Right ventricle myocardium inferior (tissue), 1 donor: ENCODE results near the gene FSTL4. TPM values are rescaled to one million over a fixed set of nuclear protein-coding genes. Genes with fewer than 3 reads are reported as not detected.
"Not testable (repeated sequence)": the region's sequence is repeated elsewhere in the genome, so short reads cannot be mapped to it uniquely, and the experiment has no call there.

ENCODE experiments used
- ATAC-seq: fragments of 200-7000 bp; cut with Tn5 transposase; one replicate; pipeline ENCODE4 v1.9.1; 2020; ENCODE audit warnings: mild to moderate bottlenecking, moderate library complexity
- DNase-seq: peaks from one replicate; pipeline ENCODE4 v3.0.0; 2021; ENCODE audit errors: missing footprints
- intact Hi-C: fragments of 100-400 bp; cut with DNase I; formaldehyde crosslinking; loops from one replicate; pipeline ENCODE4 v1.11.0; 2022
- total RNA-seq: library from RNA; stranded (reverse); fragmentation: NEBNext Ultra II Directional; extraction: Animal tissue kit (Norgen Biotek cat#: 25700); gene quantifications from one replicate; pipeline ENCODE4 v1.2.1, GENCODE V29; 2021
- donor health status: DM: no; HTN: yes; CAD: no; lungs with severe emphysema.

Gene FSTL4
- total RNA-seq, 1 donor from 2014 or later = not detected

DNA sequence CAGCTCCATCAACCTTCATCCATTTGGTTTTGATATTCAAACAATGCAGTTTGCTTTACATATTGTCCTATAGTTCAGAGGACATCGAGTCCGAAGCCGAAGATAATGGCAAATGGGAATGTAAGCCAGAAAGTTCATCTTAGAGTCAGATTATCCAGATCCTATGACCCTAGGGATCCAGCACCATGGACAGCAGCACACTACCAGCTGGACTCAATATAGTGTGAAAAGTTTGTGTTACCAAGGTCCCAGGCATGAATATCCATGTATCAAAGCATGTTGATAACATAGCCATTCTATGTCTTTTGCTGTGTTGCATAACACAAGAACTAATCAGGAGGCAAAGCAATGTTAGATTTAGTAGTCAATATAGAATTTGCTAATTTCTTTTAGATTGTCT lies 46.3 kb downstream of the FSTL4 start:
- intact Hi-C loops = no loop called here
- no peak for DNase-seq
- ATAC-seq = no peak

DNA sequence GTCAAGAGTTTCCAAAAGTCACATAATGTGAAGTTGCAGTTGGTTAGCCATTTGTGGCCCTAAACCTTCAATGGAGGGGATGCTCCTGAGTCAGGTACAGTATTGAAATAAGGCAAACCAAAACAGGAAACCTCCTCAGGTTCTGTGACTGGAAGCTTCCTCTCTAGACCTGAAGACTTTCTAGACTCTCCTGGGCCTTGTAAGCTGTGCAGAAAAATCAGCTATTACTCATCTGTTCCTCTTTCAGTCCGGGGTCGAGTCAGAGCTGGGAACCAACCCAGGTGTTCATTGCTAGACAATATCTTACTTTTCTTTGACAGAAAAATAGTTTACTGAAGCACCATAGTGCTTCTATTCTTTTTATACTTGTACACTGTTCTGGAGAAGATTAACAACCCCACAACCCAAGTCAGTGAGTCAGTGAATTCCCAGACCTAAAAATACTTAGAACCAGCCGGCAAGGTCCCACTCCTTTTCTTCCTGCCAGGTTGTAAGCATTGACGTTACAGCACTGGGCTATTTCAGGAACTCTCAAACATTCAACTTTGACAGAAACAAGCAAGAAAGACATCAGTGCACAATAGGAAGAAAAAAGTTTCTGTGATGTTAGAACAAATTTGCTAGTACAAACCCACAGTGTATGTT lies 47.3 kb downstream of the FSTL4 start:
- ATAC-seq = no peak
- intact Hi-C loops = no loop called here
- no peak for DNase-seq

DNA sequence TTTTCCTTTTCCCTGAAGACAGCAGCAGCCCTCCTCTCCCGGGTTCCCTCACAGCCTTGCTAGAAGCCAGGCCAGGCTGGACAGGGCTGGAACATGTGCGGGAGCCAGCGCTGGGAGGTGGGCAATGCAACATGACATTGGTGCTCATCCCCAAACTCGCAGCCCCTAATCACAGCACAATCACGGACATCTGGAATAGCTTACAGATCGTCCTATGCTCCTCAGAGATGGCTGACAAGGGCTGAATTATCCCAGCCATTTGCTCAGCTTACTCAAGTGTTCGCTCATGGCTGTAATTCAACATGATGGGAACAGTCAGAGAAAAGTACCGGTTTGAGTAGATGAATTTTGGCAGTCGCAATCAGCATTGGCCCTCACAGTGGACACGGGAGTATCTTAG lies 49.8 kb downstream of the FSTL4 start:
- no peak for ATAC-seq
- DNase-seq = no peak
- intact Hi-C loops = no loop called here

DNA sequence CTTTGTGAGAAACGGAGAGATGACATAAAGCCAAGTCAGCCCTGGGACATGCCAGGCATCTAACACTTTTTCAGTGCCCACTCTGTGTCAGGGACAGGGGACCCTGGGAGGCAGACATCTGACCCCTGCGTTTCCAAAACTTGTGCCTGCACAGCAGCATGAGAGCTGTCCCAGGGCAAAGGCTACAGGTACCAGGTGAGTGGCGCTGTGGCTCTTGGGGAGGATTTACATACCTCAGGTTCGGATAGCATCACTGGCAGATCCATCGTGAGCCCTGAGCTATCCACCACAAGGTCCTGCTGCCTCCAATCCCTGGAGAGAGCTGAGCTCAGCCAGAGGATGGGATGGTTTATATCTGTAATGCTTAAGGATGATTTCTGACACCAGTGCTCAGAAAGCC lies 52.4 kb downstream of the FSTL4 start:
- no peak for DNase-seq
- intact Hi-C loops = loop anchor here (10.0 kb wide), 1 partner anchor 315 kb away; no protein-coding TSS in a partner anchor
- ATAC-seq = no peak

DNA sequence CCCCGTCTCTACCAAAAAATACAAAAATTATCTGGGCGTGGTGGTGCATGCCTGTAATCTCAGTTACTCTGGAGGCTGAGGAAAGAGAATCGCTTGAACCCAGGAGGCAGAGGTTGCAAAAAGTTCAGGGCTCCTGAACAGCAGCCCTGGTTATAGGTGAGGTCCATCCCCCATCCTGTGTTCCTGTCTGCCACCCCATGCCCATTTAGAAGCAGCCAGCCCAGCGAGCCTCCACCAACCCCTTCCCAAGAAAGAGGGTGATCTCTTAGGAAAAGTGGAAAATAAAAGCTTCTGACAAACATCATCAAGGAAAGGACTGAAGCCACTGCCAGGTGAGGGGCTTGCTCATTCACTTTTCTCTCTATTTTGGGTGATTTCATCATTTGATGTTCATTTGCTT lies 55.8 kb downstream of the FSTL4 start:
- intact Hi-C loops = loop anchor here (10.0 kb wide), 1 partner anchor 318 kb away; no protein-coding TSS in a partner anchor
- ATAC-seq = no peak
- DNase-seq = peak; percentile 66

DNA sequence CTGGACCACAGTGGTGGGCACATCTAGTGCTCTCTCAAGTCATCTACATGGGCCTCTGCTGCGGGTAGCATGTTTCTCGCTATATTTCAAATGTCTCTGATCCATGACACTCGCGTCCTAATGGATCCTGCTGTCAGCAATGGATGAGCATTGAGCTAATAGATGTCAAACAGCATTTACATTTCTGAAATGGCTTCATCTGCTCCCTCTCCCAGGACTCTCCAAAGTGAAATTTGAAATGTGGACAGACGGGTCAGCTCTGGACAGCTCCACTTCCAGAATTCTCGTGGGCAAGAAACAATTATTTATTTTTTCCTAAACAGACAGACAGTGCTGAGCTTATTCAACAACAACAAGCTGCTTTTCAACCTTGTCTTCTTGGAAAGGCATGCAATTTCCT lies 58.1 kb downstream of the FSTL4 start:
- ATAC-seq = no peak
- intact Hi-C loops = loop anchor here (10.0 kb wide), 1 partner anchor 321 kb away; no protein-coding TSS in a partner anchor
- no peak for DNase-seq

DNA sequence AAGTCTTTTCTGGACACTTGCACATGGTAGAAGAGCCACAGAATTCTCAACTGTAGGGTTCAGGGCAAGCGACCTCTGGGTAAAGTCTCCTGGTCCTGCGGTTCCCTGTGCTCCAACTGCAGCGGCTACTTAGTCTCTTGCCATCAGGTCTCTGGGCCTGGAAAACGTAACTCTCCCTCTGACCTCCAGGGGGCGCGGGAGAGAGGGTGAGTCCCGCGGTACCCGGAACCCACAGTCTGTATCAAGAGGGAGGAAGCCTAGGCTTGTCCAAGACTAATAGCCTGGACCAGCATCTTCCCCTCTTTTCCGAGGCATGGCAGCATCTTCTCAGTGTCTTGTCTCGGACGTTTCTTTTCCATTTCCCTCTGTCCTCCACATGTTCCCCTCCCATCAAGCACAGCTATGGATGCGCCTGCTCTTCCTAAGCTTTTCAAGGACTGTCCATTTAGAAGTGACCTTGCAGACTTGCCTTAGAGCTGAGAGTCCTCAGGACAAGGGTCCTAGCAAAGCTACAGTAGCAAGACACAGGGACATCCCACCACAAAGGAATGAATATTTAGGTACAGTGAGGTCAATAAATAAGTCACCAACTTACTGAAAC lies 59.3 kb downstream of the FSTL4 start:
- ATAC-seq = no peak
- DNase-seq = no peak
- intact Hi-C loops = loop anchor here (10.0 kb wide), 1 partner anchor 322 kb away; no protein-coding TSS in a partner anchor

DNA sequence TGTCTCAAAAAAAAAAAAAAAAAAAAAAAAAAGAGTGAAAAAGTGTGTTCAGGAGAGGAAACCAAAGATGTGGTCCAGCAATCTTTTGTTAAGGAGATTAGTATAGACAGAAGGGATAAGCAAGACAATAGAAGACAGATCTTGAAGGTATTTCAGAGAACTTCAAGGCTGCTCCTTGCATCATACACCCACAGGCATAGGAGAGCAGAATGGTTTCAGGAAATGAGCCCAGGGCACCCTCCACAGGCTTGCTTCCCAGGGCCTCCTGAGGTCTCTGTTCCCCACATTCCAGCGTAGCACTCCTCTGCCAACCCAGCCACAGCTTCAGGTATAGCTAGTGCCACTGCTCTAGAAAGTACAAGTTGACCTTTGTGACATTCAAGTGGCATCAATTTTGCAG lies 65.8 kb downstream of the FSTL4 start:
- no peak for DNase-seq
- intact Hi-C loops = no loop called here
- ATAC-seq = no peak

DNA sequence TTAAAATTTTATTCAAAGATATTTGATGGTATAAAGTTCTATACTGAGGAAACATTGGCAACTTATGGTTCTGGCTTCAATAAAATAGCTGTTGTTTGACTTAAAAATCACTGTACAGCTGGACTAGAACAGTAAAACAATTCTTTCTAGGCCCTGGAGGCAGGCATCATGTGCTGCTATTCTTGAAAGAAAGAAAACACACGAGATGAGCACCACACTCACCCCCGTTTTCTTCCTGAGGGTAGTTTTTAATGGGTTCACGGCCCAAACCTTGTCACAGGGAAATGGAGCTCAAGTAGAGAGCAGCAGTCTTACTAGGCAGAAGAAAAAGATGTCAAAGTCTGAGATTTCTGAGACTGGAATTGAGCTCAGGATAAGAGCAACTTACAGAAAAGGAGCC lies 68.0 kb downstream of the FSTL4 start:
- intact Hi-C loops = no loop called here
- ATAC-seq = no peak
- DNase-seq = no peak

DNA sequence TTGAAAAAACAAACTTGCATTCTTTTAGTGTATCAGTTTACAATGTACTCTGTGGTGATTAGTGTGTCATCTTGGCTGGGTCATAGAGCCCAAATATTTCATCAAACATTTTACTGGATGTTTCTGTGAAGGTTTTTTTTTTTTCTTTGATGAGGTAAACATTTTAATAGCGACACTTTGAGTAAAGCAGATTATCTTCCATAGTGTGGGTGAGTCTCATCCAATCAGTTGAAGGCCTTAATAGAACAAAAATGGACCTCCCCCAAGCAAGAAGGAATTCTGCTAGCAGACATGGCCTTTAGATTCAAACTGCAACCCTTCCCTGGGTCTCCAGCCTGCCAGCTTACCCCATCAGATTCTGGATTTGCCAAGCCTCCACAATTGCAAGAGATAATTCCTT lies 72.5 kb downstream of the FSTL4 start:
- DNase-seq (no peak), ATAC-seq (no peak)
- intact Hi-C loops = no loop called here

DNA sequence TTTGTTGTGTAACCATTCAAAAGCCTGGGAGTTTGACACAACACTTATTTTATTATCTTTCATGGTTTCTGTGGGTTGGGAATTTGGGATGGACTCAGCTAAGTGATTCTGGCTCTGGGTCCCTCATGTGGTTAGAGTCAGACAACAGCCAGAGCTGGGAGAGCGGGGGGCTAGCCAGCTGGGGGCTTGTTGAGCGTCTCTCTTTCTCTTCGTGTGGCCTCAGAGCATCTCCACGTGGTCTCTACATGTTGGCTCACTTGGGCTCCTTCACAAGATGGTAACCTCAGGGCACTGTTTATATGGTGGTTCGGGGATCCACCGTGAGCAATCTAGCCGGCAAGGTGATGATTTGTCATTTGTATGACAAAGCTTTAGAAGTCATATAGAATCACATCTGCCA lies 73.6 kb downstream of the FSTL4 start:
- intact Hi-C loops = no loop called here
- no peak for ATAC-seq
- no peak for DNase-seq

DNA sequence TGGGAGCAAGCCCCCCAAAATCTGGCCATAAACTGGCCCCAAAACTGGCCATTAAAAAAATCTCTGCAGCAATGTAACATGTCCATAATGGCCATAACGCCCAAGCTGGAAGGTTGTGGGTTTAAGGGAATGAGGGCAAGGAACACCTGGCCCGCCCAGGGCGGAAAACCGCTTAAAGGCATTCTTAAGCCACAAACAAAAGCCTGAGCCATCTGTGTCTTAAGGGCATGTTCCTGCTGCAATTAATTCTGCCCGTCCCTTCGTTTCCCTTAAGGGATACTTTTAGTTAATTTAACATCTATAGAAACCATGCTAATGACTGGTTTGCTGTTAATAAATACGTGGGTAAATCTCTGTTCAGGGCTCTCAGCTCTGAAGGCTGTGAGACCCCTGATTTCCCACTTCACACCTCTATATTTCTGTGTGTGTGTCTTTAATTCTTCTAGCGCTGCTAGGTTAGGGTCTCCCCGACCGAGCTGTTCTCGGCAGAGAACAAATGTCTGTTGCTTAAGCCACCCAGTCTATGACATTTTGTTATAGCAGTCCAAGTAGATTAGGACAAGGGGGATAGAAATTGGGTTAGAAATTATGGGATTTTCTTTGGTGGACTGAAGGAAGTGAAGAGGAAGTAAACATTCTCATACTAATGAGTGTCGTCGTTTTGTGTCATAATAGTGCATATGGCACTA lies 77.0 kb downstream of the FSTL4 start:
- intact Hi-C loops, ATAC-seq, DNase-seq: not testable (repeated sequence)

DNA sequence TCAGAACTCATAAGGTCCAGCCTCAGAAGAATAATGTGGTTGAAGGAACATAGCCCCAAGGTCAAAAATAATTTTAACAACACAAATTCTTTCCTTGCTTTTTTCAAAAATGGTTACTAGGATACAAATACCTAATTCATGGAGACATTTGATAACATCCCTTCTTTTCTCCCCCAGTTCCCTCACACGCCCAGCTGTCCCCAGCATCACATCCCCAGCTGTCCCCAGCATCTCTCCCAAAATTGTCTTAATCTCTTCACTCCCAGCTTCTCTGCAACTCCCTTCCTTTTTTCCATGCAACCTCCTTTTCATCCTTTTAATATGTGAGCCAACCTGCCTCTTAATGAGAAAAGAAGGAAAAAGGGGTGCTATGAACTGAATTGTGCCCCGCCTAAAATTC lies 77.8 kb downstream of the FSTL4 start:
- DNase-seq = no peak
- intact Hi-C loops = no loop called here
- no peak for ATAC-seq

DNA sequence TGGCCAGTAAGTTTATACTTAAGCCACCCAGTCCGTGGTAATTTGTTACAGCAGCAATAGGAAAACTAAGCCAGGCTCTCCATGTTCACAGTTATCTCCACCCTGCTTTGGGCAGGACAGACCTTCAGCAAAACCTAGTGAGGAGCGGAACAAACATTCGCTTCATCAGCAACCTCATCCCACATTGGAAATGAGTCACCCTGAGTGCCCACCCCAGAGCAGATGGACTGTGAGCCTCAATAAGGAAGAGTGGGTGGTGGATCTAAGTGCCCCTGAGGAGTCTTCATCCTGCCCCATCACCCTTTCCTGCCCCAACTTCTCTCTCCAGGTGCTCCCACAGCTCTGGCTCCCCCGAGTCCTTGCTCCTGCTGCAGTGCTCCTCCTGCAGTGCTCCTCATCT lies 78.8 kb downstream of the FSTL4 start:
- no peak for DNase-seq
- no peak for ATAC-seq
- intact Hi-C loops = no loop called here

DNA sequence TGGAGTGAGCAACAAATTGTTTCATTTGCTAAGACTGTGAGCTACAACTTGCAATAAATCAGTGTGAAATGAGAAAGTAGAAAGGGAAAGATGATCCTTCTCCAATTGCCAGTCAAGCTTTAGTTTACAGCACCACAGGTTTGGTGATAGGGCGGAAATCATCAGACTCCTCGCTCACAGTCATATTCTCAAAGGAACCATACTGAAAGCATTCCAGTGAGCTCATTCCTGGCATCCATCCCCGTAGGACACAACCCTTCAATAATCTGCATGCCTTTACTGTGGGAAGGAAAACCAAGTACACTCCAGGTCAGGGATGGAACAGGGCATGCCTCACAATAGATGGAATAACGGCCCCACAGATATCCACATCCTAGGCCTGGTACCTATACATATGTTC lies 80.7 kb downstream of the FSTL4 start:
- intact Hi-C loops = no loop called here
- peak; percentile 34 for ATAC-seq
- no peak for DNase-seq

DNA sequence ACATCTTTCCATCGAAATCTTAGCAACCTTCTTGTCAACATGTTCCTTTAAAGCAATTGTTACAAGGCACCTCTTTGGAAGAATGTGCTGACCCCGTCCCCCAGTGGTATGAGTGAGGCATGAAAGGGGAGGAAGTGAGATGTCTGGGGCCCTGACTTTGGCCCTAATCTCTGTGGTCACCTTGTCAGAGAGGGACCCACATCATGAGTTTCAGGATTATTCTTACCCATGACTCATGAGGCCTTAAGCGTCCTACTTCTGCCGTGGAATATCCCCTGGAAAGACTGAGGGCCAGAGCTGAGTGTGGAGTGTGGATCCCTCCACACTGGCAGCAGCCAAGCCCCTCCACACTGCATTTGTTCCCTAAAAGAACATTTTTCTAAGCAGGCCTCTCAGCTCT lies 81.2 kb downstream of the FSTL4 start:
- intact Hi-C loops = no loop called here
- DNase-seq (no peak), ATAC-seq (no peak)

DNA sequence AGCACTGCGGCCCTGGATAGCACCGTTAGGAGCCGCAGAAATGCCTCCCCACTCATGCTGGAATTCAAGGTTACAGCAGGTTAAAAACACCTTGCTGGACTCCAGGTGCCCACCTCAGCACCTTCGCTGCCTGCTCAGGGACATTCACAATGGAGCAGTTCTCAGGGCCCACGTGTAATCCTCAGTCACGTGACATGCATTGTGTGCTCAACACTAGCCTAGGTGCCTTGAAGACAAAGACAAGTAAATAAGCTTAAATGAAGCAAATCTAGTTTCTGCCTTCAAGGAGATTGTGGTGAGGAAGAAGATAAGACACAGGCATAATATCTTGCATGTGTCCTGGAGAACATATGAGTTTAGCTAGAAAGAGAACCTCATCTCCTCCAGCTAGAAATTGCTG lies 82.1 kb downstream of the FSTL4 start:
- ATAC-seq (no peak), DNase-seq (no peak)
- intact Hi-C loops = no loop called here

DNA sequence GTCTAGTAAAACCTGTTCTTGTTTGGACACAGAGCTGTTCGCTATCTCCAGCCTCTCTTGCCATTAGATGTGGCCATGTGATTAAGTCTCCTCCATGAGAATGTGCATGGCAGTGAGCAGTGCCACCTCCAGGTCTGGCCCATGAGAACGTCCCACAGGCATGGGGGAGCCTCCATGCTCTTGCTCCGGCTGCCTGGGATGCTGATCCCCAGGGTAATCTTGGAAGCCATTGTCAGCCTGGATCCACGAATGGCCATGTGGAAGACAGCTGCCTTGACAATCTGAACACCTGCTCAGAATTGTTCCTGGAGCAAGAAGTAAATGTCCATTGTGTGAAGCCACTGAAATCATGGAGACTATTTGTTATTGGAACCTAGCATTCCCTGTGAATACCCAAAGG lies 83.5 kb downstream of the FSTL4 start:
- intact Hi-C loops = no loop called here
- DNase-seq (no peak), ATAC-seq (no peak)

DNA sequence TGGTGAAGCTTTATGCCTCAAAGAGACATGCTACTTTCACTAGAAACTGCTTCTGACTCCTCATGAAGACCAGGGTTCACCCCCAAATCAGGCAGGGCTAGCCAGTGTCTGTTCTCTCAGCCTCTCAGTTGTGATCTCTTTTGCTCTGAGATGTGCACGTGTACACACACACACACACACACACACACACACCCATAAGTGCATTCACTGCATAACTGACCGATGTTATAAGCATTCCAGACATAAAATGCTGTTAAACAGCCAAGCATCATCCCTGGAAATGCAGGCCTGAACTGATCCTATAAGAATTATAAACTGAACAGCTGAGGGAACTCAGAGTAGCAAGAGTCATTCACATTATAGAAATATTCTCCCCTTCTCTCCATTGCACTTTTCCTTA lies 85.0 kb downstream of the FSTL4 start:
- DNase-seq = no peak
- intact Hi-C loops = no loop called here
- ATAC-seq = no peak

DNA sequence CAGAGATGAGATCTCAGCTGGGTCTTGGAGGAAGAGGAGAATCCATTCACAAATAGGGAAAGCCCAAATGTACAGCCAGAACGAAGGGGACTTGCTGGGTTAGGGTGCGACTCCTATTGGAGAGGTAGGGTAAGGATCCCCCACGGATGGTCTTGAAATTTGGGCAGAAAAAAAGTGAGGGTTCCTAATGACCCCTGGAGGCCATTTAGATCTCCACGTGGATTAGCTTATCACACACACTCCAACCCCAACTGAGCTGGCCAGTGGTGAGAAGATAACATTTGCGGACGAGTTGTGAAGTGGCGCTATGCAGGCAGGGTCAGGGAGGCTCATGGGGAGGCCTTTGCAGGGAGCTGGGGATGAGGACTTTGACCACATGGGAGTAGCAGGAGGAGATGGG lies 86.0 kb downstream of the FSTL4 start:
- ATAC-seq (no peak), DNase-seq (no peak)
- intact Hi-C loops = no loop called here
